ENCODE results near the gene ARRB1.

Gene ARRB1

DNA sequence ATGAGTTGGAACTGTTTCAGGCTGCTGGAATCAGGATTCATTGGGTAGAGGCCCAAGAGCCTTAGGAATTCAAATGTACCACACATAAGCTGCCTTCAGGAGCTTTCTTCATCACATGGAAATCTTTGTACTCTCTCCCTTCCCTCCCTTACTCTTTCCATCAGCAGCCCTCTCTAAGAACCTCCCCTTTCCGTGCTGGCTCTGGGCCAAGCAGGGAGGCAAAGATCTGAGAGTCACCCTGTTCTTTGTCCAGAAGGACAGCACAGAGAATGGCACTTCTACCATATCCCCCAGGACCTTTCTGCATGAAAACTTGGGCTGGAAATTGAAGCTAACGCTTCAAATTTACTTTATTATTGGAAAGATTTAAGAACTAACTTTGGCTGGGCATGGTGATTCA lies 131.6 kb downstream of the ARRB1 start:
- DNase-seq = no peak

- no peak for DNase-seq
Observed at GRCh38 chr11:75214843-75215242, 136.6 kb downstream of the ARRB1 start.

GRCh38 chr11:75214411-75214821 lies 137.0 kb downstream of the ARRB1 start:
- peak; percentile 75 for DNase-seq

Data from fibroblast of skin of right quadriceps (primary cell).